PC-3 (cell line): Measurements from ENCODE around the gene AQP4.

ENCODE experiments used
- CTCF ChIP-seq: fragments of 300-600 bp; sonication (generic); conservative IDR thresholded peaks from 2 replicates; pipeline ENCODE4 v1.5.1; 2017; ENCODE audit warnings: antibody characterized with exemption, low read depth, mild to moderate bottlenecking, low read length
- EZH2 ChIP-seq: fragments of 300-600 bp; sonication (generic); IDR thresholded peaks from one replicate; pipeline ENCODE4 v1.6.1; 2017; ENCODE audit warnings: antibody characterized with exemption, mild to moderate bottlenecking, low read length; ENCODE audit not compliant: unreplicated experiment

- no peak for TF ChIP-seq CTCF
- no peak for TF ChIP-seq EZH2
Measured at GRCh38 chr18:26901020-26901419, 35.5 kb upstream of the AQP4 start.
